NK-92 (cell line): ENCODE measurements around the gene PDCD10.

Experiments used
- DNase-seq: peaks from one replicate; lab custom pipeline; 2025; ENCODE audit not compliant: unreplicated experiment; lab: John Stamatoyannopoulos, UW

Gene PDCD10

GRCh38 chr3:167734498-167735232 lies at the start of gene PDCD10:
Gene PDCD10 (minus strand): TSS chr3:167734892. CDS start chr3:167720157, 14,735 bp downstream.
- peak; percentile 91 for DNase-seq

- no peak for DNase-seq
Measured at GRCh38 chr3:167783781-167784180, 49.1 kb upstream of the PDCD10 start.

GRCh38 chr3:167780214-167780883 lies 45.7 kb upstream of the PDCD10 start:
- DNase-seq = no peak

DNA sequence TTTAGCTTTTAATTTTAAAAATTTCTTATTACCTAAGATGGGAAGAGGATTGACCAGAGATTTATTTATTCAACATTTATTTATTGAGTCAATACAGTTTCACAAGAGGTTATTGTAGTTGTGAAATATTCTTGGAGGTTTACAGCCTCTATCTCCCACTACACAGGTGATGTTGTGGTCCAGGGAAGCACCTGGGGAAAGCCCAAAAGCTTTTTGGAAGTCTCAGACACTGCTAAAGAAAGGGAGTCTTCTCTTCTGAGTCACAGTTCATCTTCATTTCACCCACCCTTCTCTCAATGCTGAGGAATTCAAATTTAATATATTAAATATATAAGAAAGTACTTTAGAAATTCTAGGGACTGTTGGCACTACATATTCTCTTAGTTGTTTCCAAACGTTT lies 42.7 kb upstream of the PDCD10 start:
- no peak for DNase-seq

DNA sequence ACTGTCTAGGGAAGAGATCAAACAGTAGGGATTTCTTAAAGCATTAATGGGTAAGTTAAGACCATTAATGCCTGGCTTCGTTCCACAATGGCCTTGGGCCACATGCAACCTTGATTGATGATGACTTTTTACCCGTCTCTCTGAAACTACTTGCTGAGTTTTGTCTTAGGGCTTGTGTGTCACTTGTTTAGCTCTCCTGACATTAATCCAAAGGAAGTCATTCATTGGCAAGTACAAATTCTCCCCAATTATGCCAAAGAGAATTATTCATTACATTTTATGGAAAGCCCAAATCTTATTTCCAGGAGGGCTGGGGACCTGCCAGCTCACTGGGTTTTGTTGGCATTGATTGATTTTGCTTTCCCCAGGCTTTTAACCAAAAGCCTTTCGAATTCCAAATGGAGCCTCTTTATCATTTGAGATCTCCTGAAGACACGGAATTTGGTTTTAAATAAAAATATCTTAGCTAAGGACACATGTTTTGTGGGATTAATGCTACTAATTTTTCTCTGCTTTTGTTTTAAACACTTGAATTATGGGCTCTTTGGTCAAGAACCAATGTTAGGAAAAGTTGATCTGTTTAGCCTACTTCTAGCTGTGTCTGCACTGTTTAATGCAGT lies 41.5 kb upstream of the PDCD10 start:
- DNase-seq = no peak

DNA sequence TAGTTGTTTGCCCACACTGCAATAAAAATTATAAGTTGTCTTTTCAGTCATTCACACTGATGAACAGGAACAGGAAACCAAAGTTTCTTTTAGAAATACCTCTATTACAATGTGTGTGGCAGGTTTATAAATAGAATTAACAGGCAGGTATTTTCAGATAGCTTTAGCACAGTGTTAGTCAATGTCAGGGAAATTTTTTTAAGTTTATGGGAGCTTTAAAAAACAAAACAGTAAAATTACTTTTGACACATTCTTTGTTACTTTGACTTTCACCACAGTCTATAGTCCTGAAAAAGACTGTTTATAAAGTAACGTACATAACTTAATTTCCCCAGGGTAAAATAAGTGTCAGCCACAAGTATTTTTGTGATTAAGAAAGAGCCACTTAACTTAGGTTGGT lies 38.9 kb upstream of the PDCD10 start:
- DNase-seq = no peak

- no peak for DNase-seq
Measured at GRCh38 chr3:167772992-167773391, 38.3 kb upstream of the PDCD10 start.

DNA sequence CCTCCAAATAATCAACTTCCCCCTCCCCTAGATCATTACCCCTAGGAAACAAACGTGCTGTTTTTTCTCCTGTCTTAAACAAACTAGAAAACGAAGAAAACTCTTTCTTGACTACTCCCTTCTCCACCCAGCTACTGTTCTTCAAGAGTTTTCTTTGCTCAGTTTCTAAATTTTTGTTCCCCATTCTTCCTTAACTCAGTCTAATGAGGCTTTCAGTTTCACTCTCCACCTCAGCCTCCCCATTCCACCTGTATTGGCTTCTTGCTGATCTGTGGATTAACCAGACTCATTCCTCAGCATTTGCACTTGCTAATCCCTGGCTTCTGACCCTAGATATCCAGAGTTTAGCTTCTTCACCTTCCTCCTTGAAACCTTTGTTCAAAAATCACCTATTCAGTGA lies 27.6 kb upstream of the PDCD10 start:
- no peak for DNase-seq

GRCh38 chr3:167761302-167761701 lies 26.6 kb upstream of the PDCD10 start:
- DNase-seq = no peak

DNA sequence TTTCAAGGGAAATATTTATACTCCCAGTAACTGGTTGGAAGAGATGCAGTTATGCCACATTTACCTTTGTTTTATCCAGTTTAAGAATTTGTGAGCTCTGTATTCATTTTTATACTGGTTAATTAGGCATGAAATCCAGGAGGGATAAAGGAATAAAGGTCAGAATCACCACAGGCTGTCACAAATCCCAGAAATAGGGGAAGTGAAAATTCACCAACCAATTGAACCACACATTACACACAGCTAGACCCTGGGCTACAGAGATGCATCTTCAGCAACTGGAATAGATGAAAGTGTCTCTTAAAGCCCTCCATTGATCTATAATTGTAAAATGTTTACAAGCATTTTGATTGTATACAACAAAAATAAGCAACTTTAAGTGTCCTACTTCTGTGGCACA lies 19.4 kb upstream of the PDCD10 start:
- DNase-seq = no peak

GRCh38 chr3:167750272-167750971 lies 15.7 kb upstream of the PDCD10 start:
- DNase-seq = no peak

GRCh38 chr3:167749728-167750127 lies 15.0 kb upstream of the PDCD10 start:
- DNase-seq = no peak

DNA sequence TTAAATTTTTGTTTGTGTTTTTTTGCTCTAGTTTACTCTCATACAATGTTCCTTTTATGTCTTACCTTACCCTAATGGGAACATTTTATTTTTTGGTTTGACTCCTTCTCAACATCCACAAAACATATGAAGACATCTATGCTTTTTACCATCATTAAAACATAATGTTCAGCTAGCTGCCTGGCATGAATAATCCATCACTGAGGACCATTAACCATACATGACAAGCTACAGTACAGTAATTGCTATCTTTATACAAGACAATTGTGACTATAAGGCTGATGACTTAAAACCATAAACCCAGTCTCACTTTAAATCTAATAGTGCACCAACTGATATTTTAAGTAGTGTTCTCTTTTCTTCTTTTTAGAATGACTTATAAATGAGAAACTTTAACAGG lies 14.5 kb upstream of the PDCD10 start:
- DNase-seq = no peak

DNA sequence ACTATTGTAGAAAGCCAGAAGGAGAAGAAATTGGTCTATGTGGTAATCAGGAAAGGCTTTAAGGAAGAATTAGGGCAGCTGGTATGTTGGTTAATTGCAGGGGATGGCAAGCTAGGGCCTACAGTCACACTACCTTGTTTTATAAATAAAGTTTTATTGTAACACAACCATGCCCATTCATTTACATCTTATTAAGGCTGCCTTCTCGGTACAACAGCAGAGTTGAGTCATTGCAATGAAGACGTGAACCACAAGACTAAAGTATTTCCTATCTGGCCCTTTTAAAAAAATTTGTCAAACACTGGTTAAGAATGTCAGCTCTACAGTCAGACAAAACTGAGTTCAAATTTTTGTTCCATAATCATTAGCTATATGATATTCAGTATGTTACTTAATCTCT lies 9.1 kb upstream of the PDCD10 start:
- DNase-seq = no peak

DNA sequence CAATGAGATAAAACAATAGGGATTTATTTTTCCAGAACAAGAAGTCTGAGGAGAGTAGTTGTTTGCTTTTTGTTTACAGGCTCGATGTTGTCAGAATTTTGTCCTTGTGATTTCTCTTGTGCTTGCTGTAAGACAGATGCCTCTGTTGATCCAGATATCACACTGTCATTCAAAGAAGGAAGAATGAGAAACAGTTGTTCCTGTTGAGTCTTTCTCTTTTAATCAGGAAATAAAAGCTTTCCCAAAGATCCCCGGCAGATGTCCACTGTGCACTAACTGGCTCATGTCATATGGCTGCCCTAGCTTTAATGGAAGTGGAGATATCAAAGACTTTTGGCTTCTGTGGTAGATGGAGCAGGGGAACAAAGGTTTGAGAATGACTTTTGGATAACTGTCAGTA lies 7.6 kb upstream of the PDCD10 start:
- no peak for DNase-seq

DNA sequence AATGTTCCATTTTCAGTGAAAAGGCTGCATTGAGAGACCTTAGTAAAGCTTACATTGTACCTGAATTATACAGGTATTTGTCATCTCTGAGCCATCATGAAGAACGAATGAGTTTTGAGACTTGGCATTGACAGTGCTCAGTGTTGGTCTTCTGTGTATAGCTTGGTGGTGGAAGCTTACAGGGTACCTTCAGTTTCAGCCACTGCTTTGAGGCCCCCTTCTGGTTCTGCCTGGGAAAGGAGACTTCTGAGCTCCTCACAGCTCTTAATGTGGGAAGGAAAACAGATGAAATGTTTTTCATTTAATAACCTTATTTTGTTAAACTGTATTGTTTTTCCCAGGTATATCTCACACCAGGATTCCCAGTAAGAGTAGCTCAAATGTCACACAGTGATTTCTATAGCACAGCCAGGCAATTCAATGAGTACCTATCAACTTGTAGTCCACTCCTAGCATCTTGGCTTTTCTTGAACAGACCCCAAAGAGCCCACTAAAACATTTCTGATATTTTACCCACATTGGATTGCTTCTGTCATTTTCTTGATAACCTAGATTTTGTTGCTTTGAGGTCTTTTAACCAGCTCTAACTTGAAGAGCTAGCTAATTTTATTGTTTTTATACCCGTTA lies 6.4 kb upstream of the PDCD10 start:
- no peak for DNase-seq

DNA sequence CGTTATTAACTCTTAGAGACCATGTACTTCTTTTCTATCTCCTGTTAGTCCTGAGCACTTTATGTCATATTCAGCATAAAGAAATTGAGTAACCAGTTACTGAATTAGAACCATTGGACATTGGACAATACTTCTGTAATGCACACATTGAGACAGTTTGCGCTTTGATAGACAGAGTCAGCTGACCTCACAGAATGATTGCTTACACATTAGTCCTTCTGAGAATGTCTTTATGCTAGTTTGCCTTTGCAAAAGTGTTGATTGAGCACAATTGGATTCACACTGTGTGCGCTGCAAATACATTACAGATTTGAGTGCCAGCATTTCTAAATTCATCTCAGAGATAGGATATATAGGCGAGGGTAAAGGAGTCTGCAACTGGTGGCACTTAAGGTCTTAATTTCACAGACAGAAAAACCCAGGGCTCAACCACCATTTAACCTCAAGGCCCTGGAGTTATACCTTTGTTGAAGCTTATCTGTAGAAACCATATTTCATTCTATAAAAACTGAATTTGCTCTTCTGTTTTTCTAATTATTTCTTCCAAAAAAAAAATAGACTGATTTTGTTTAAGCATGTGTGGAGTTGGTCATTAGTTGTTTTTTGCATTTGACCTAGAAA lies 4.6 kb upstream of the PDCD10 start:
- DNase-seq = no peak

DNA sequence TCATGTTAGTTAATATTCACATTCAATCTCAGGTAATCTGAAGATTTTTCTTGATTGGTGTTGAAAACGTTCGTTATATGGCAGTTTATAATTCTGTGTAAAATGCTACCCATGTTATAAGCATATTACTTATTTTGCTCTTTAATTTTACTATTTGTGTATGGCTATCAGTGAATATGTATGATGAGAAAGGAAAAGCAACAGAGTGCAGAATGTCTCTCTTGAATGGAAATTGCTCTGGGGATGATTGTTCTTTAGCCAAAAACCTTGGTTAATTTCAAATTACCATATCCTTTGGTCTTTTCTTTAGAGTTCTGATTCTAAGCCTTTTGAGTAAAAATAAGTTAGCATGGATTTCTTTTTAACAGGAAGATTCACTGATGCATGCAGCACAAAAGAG lies 3.3 kb upstream of the PDCD10 start:
- DNase-seq = no peak

DNA sequence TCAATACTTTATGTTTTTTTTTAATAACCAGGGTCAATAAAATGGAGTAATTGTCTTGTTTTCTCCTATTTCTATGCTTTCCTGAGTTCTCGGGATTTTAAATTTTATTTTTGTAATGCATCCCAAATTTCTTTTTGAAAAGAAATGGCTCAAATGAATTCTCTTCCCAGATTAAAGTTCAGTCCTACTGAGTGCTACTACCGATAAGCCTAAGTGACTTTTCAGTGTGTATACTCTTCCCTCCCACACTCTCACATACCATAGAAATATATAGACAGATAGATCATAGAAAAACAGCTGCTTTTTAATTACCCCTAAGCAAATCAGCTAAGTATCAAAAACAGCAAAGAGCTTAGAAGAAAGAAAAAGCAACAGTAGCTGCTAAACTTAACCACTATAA lies 2.3 kb upstream of the PDCD10 start:
- DNase-seq = no peak

DNA sequence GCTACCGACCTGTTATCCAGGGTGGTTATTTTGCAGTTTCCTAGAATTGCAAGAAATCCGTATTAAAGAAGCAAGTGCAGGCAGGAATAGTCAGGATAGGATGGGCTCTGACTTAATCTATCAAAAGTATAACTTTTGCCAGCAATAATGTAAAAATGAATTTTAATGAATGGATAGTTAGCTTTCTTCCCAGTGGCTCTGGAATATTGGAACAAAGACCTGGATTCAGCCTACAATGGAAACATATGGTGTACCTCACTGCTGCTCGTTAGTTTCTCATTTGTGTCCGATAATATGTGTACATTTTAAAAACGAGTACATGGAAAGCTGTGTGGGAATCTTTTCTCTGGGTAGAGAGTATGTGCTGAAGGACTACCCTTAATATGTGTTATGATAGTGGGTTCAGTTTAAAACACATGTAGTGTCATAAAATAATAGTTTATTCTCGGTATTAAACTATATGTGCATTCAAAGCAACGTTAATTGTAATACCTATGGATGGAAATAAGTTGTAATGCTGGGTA lies 1.6 kb upstream of the PDCD10 start:
- no peak for DNase-seq
